Measurements from ENCODE around the gene GRIA4.

GRIA4 gene

GRCh38 chr11:105754260-105754659, 144.4 kb downstream of the GRIA4 start:
- Histone ChIP-seq H3K36me3 (ENCODE audit: control insufficient read depth, low read length) (no peaks in the 10 kb centered on the region), H3K27me3 (ENCODE audit: control insufficient read depth, low read length) (no peaks in the 10 kb centered on the region)
- TF ChIP-seq, protein P1, sequence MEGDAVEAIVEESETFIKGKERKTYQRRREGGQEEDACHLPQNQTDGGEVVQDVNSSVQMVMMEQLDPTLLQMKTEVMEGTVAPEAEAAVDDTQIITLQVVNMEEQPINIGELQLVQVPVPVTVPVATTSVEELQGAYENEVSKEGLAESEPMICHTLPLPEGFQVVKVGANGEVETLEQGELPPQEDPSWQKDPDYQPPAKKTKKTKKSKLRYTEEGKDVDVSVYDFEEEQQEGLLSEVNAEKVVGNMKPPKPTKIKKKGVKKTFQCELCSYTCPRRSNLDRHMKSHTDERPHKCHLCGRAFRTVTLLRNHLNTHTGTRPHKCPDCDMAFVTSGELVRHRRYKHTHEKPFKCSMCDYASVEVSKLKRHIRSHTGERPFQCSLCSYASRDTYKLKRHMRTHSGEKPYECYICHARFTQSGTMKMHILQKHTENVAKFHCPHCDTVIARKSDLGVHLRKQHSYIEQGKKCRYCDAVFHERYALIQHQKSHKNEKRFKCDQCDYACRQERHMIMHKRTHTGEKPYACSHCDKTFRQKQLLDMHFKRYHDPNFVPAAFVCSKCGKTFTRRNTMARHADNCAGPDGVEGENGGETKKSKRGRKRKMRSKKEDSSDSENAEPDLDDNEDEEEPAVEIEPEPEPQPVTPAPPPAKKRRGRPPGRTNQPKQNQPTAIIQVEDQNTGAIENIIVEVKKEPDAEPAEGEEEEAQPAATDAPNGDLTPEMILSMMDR (IDR thresholded peaks at IDR 0.05; ENCODE audit: low read depth, low read length, poor library complexity, severe bottlenecking) = no peak

DNA sequence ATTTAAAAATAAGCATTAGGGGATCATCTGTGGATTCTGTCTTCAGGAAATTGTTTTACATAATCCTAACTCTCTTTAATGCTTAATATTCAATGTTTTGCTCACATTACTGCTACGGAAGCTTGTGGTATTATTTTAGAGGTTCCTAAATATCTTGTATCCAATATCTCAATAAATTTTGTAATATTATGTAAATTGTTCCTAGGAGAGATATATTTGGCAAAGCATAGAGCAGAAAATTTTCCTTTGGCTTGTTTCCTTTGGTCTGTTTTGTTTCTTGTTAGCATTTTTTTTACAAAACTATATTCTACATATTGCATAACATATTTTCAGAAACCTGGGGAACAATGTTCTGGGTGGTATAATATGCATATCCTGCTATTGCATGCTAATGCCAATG, 144.8 kb downstream of the GRIA4 start:
- Histone ChIP-seq H3F3A (ENCODE audit: control insufficient read depth, insufficient read depth) (no peaks in the 10 kb centered on the region), H4K20me1 (ENCODE audit: control insufficient read depth, insufficient read depth, low read depth, low read length) (no peaks in the 10 kb centered on the region), H3K9me3 (ENCODE audit: control insufficient read depth, insufficient read depth, low read length) (no peaks in the 10 kb centered on the region), H3K36me3 (ENCODE audit: control insufficient read depth, low read length) (no peaks in the 10 kb centered on the region), H3K9me2 (replicated peaks; ENCODE audit: control insufficient read depth, low read length) (no peaks in the 10 kb centered on the region), H3K27me3 (ENCODE audit: control insufficient read depth, low read length) (no peaks in the 10 kb centered on the region), H3K4me3 (ENCODE audit: low read length) (no peak overlapping the region), H3K4me1 (ENCODE audit: control insufficient read depth, low read length) (no peaks in the 10 kb centered on the region), H3K79me2 (ENCODE audit: control insufficient read depth, low read length) (no peaks in the 10 kb centered on the region), H3K4me2 (ENCODE audit: low read length) (no peak overlapping the region), H3K27ac (ENCODE audit: low read depth, low read length) (no peak overlapping the region)
- TF ChIP-seq, protein P1 (IDR thresholded peaks at IDR 0.05; ENCODE audit: low read depth, low read length, poor library complexity, severe bottlenecking) = no peak
- TF ChIP-seq EZH2phosphoT487 (IDR thresholded peaks at IDR 0.05; ENCODE audit: borderline replicate concordance, low read length) = no peak

More at GRCh38 chr11:105754260-105754659, 144.4 kb downstream of the GRIA4 start:
- H3K79me2 ChIP-seq (ENCODE audit: control insufficient read depth, low read length) = no peaks in the 10 kb centered on the region
- H3K4me1 ChIP-seq (ENCODE audit: control insufficient read depth, low read length) = no peaks in the 10 kb centered on the region
- no peaks in the 10 kb centered on the region for H3K9me2 ChIP-seq (replicated peaks; ENCODE audit: control insufficient read depth, low read length)
- no peaks in the 10 kb centered on the region for H4K20me1 ChIP-seq (ENCODE audit: control insufficient read depth, insufficient read depth, low read depth, low read length)
- no peak overlapping the region for H3K27ac ChIP-seq (ENCODE audit: low read depth, low read length)
- H3F3A ChIP-seq (ENCODE audit: control insufficient read depth, insufficient read depth) = no peaks in the 10 kb centered on the region
- H3K4me2 ChIP-seq (ENCODE audit: low read length) = no peak overlapping the region
- H3K4me3 ChIP-seq (ENCODE audit: low read length) = no peak overlapping the region
- H3K9me3 ChIP-seq (ENCODE audit: control insufficient read depth, insufficient read depth, low read length) = no peaks in the 10 kb centered on the region

DNA sequence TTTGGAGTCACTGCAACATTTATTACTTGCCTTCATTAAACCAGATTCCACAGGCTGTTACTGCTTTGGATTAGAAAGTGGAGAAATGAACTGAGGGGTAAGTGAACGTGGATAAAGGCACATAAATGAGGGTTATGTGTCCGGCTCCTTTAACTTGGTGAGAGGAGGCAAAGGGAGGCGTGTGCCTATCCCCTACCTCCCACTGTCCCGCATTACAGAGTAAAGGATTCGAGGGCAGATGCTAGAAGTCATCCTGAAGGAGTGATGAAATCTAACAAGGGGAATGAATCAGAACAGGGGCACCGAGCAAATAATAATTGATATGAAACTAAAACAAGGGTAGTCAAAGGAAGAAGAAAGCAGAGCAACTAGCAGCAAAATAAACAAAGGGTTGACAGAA, 147.2 kb downstream of the GRIA4 start:
- TF ChIP-seq, protein P1 (IDR thresholded peaks at IDR 0.05; ENCODE audit: low read depth, low read length, poor library complexity, severe bottlenecking) = no peak
- no peak for TF ChIP-seq EZH2phosphoT487 (IDR thresholded peaks at IDR 0.05; ENCODE audit: borderline replicate concordance, low read length)
- H3K4me3 ChIP-seq (ENCODE audit: low read length) = no peak overlapping the region
- no peaks in the 10 kb centered on the region for H3K9me2 ChIP-seq (replicated peaks; ENCODE audit: control insufficient read depth, low read length)
- no peak overlapping the region for H3K27ac ChIP-seq (ENCODE audit: low read depth, low read length)
- H3K79me2 ChIP-seq (ENCODE audit: control insufficient read depth, low read length) = no peaks in the 10 kb centered on the region
- H4K20me1 ChIP-seq (ENCODE audit: control insufficient read depth, insufficient read depth, low read depth, low read length) = no peaks in the 10 kb centered on the region
- no peaks in the 10 kb centered on the region for H3K9me3 ChIP-seq (ENCODE audit: control insufficient read depth, insufficient read depth, low read length)
- H3K4me2 ChIP-seq (ENCODE audit: low read length) = no peak overlapping the region
- H3K4me1 ChIP-seq (ENCODE audit: control insufficient read depth, low read length) = no peaks in the 10 kb centered on the region
- H3K27me3 ChIP-seq (ENCODE audit: control insufficient read depth, low read length) = no peaks in the 10 kb centered on the region
- no peaks in the 10 kb centered on the region for H3F3A ChIP-seq (ENCODE audit: control insufficient read depth, insufficient read depth)
- no peaks in the 10 kb centered on the region for H3K36me3 ChIP-seq (ENCODE audit: control insufficient read depth, low read length)

GRCh38 chr11:105763594-105763993, 153.7 kb downstream of the GRIA4 start:
- no peaks in the 10 kb centered on the region for H4K20me1 ChIP-seq (ENCODE audit: control insufficient read depth, insufficient read depth, low read depth, low read length)
- no peaks in the 10 kb centered on the region for H3K27me3 ChIP-seq (ENCODE audit: control insufficient read depth, low read length)
- H3K4me1 ChIP-seq (ENCODE audit: control insufficient read depth, low read length) = no peaks in the 10 kb centered on the region
- TF ChIP-seq, protein P1 (IDR thresholded peaks at IDR 0.05; ENCODE audit: low read depth, low read length, poor library complexity, severe bottlenecking) = no peak
- TF ChIP-seq EZH2phosphoT487 (IDR thresholded peaks at IDR 0.05; ENCODE audit: borderline replicate concordance, low read length) = no peak
- no peak overlapping the region for H3K27ac ChIP-seq (ENCODE audit: low read depth, low read length)
- H3K79me2 ChIP-seq (ENCODE audit: control insufficient read depth, low read length) = no peaks in the 10 kb centered on the region
- H3K4me3 ChIP-seq (ENCODE audit: low read length) = no peak overlapping the region
- H3K9me2 ChIP-seq (replicated peaks; ENCODE audit: control insufficient read depth, low read length) = no peaks in the 10 kb centered on the region
- H3F3A ChIP-seq (ENCODE audit: control insufficient read depth, insufficient read depth) = no peaks in the 10 kb centered on the region
- H3K9me3 ChIP-seq (ENCODE audit: control insufficient read depth, insufficient read depth, low read length) = no peaks in the 10 kb centered on the region
- H3K36me3 ChIP-seq (ENCODE audit: control insufficient read depth, low read length) = no peaks in the 10 kb centered on the region
- no peak overlapping the region for H3K4me2 ChIP-seq (ENCODE audit: low read length)
